Measurements from ENCODE around the gene FBXO24. TPM values are rescaled to one million over a fixed set of nuclear protein-coding genes. Genes with fewer than 3 reads are reported as not detected.

FBXO24 gene
- polyA plus RNA-seq, 6 donors from 2014 or later = 0.13 to 1.7 (median 0.89) TPM; not detected in 1

GRCh38 chr7:100613412-100614175, 27.5 kb downstream of the FBXO24 start:
- no peak for DNase-seq
- Mint-ChIP-seq H3K9me3 (no peaks in the 10 kb centered on the region), H3K4me3 (peak overlapping the region; percentile 47 to 100 (median 88)), H3K4me1 (peaks cover 14 to 27% (median 20%) of the 10 kb centered on the region in 3 donors), H3K27me3 (no peaks in the 10 kb centered on the region), H3K36me3 (no peaks in the 10 kb centered on the region), H3K27ac (peak overlapping the region in 3 of 6 donors; percentile 36 to 96 (median 63))
- ATAC-seq (ENCODE audit: low read depth in 2 of 2) = no peak

- ATAC-seq (ENCODE audit: low read depth in 2 of 2) = no peak
- peak overlapping the region in 1 of 8 donors; percentile 16 for H3K4me3 Mint-ChIP-seq
- no peaks in the 10 kb centered on the region for H3K9me3 Mint-ChIP-seq
- no peak for DNase-seq
- peaks cover 14 to 27% (median 20%) of the 10 kb centered on the region in 3 donors for H3K4me1 Mint-ChIP-seq
- H3K36me3 Mint-ChIP-seq = no peaks in the 10 kb centered on the region
- H3K27me3 Mint-ChIP-seq = no peaks in the 10 kb centered on the region
- H3K27ac Mint-ChIP-seq = no peak overlapping the region
Observed at GRCh38 chr7:100614308-100614861, 28.3 kb downstream of the FBXO24 start.

- no peaks in the 10 kb centered on the region for H3K9me3 Mint-ChIP-seq
- ATAC-seq (ENCODE audit: low read depth in 2 of 2) (no peak), DNase-seq (no peak)
- peaks cover 0 to under 1% (median 0%) of the 10 kb centered on the region in 3 donors for H3K4me1 Mint-ChIP-seq
- no peaks in the 10 kb centered on the region for H3K36me3 Mint-ChIP-seq
- no peaks in the 10 kb centered on the region for H3K27me3 Mint-ChIP-seq
- no peak overlapping the region for H3K4me3 Mint-ChIP-seq
- H3K27ac Mint-ChIP-seq = no peak overlapping the region
Observed at GRCh38 chr7:100620239-100620638, 34.1 kb downstream of the FBXO24 start.

GRCh38 chr7:100620804-100621203, 34.7 kb downstream of the FBXO24 start:
- Mint-ChIP-seq H3K27ac (peak overlapping the region in 1 of 6 donors; percentile 18), H3K4me1 (peaks cover 0 to 7% (median 2%) of the 10 kb centered on the region in 3 donors), H3K4me3 (no peak overlapping the region), H3K27me3 (no peaks in the 10 kb centered on the region), H3K9me3 (no peaks in the 10 kb centered on the region), H3K36me3 (no peaks in the 10 kb centered on the region)
- DNase-seq = no peak
- ATAC-seq (ENCODE audit: low read depth in 2 of 2) = no peak

GRCh38 chr7:100621554-100621953, 35.4 kb downstream of the FBXO24 start:
- ATAC-seq (ENCODE audit: low read depth in 2 of 2) (no peak), DNase-seq (no peak)
- H3K4me3 Mint-ChIP-seq = no peak overlapping the region
- no peaks in the 10 kb centered on the region for H3K27me3 Mint-ChIP-seq
- H3K4me1 Mint-ChIP-seq = peaks cover 0 to 14% (median 8%) of the 10 kb centered on the region in 3 donors
- no peaks in the 10 kb centered on the region for H3K9me3 Mint-ChIP-seq
- peak overlapping the region in 1 of 6 donors; percentile 73 for H3K27ac Mint-ChIP-seq
- H3K36me3 Mint-ChIP-seq = no peaks in the 10 kb centered on the region

- H3K27ac Mint-ChIP-seq = peak overlapping the region in 1 of 6 donors; percentile 16
Observed at GRCh38 chr7:100623951-100624824, 38.1 kb downstream of the FBXO24 start.

GRCh38 chr7:100626055-100626454, 39.9 kb downstream of the FBXO24 start:
- ATAC-seq (ENCODE audit: low read depth in 2 of 2) (no peak), DNase-seq (no peak)
- H3K4me1 Mint-ChIP-seq = peaks cover 0 to 25% (median 13%) of the 10 kb centered on the region in 3 donors
- peak overlapping the region in 1 of 6 donors; percentile 16 for H3K27ac Mint-ChIP-seq
- peak overlapping the region in 7 of 8 donors; percentile 76 to 86 (median 77) for H3K4me3 Mint-ChIP-seq
- no peaks in the 10 kb centered on the region for H3K36me3 Mint-ChIP-seq
- no peaks in the 10 kb centered on the region for H3K9me3 Mint-ChIP-seq
- no peaks in the 10 kb centered on the region for H3K27me3 Mint-ChIP-seq

More at GRCh38 chr7:100623951-100624824, 38.1 kb downstream of the FBXO24 start:
- Mint-ChIP-seq H3K9me3 (no peaks in the 10 kb centered on the region), H3K27me3 (no peaks in the 10 kb centered on the region), H3K4me1 (peaks cover 0 to 19% (median 8%) of the 10 kb centered on the region in 3 donors), H3K36me3 (no peaks in the 10 kb centered on the region), H3K4me3 (peak overlapping the region in 1 of 8 donors; percentile 15)
- DNase-seq (no peak), ATAC-seq (ENCODE audit: low read depth in 2 of 2) (no peak)

GRCh38 chr7:100626530-100627237, 40.6 kb downstream of the FBXO24 start:
- no peak overlapping the region for H3K27ac Mint-ChIP-seq
- no peaks in the 10 kb centered on the region for H3K27me3 Mint-ChIP-seq
- H3K4me3 Mint-ChIP-seq = peak overlapping the region in 7 of 8 donors; percentile 76 to 86 (median 77)
- no peaks in the 10 kb centered on the region for H3K9me3 Mint-ChIP-seq
- ATAC-seq (ENCODE audit: low read depth in 2 of 2) (peak; percentile 94 to 96), DNase-seq (peak; percentile 53)
- H3K4me1 Mint-ChIP-seq = peaks cover 0 to 25% (median 15%) of the 10 kb centered on the region in 3 donors
- H3K36me3 Mint-ChIP-seq = no peaks in the 10 kb centered on the region

- ATAC-seq (ENCODE audit: low read depth in 2 of 2) (no peak), DNase-seq (no peak)
- Mint-ChIP-seq H3K4me3 (peak overlapping the region in 5 of 8 donors; percentile 28 to 86 (median 65)), H3K27me3 (no peaks in the 10 kb centered on the region), H3K4me1 (peaks cover 3 to 25% (median 17%) of the 10 kb centered on the region in 3 donors), H3K36me3 (no peaks in the 10 kb centered on the region), H3K27ac (peak overlapping the region in 1 of 6 donors; percentile 39), H3K9me3 (no peaks in the 10 kb centered on the region)
Observed at GRCh38 chr7:100627238-100627549, 41.1 kb downstream of the FBXO24 start.

- H3K36me3 Mint-ChIP-seq = no peaks in the 10 kb centered on the region
- no peak overlapping the region for H3K27ac Mint-ChIP-seq
Observed at GRCh38 chr7:100629117-100629716, 43.1 kb downstream of the FBXO24 start.

GRCh38 chr7:100630066-100630465, 43.9 kb downstream of the FBXO24 start:
- Mint-ChIP-seq H3K36me3 (no peaks in the 10 kb centered on the region), H3K4me3 (peak overlapping the region in 1 of 8 donors; percentile 15), H3K27ac (peak overlapping the region in 2 of 6 donors; percentile 10 to 21)

More at GRCh38 chr7:100629117-100629716, 43.1 kb downstream of the FBXO24 start:
- H3K9me3 Mint-ChIP-seq = no peaks in the 10 kb centered on the region
- ATAC-seq (ENCODE audit: low read depth in 2 of 2) = no peak
- H3K4me1 Mint-ChIP-seq = peaks cover 20 to 33% (median 31%) of the 10 kb centered on the region in 3 donors
- no peak for DNase-seq
- no peaks in the 10 kb centered on the region for H3K27me3 Mint-ChIP-seq
- H3K4me3 Mint-ChIP-seq = peak overlapping the region in 1 of 8 donors; percentile 3

GRCh38 chr7:100632951-100633717, 47.0 kb downstream of the FBXO24 start:
- Mint-ChIP-seq H3K27ac (peak overlapping the region in 4 of 6 donors; percentile 26 to 90 (median 86)), H3K36me3 (no peaks in the 10 kb centered on the region), H3K4me3 (peak overlapping the region; percentile 72 to 94 (median 88)), H3K27me3 (no peaks in the 10 kb centered on the region), H3K4me1 (peaks cover 14 to 28% (median 21%) of the 10 kb centered on the region in 3 donors), H3K9me3 (no peaks in the 10 kb centered on the region)
- peak; percentile 42 for DNase-seq
- peak; percentile 61 to 66 for ATAC-seq (ENCODE audit: low read depth in 2 of 2)

More at GRCh38 chr7:100630066-100630465, 43.9 kb downstream of the FBXO24 start:
- ATAC-seq (ENCODE audit: low read depth in 2 of 2) (no peak), DNase-seq (no peak)
- H3K4me1 Mint-ChIP-seq = peaks cover 21 to 36% (median 33%) of the 10 kb centered on the region in 3 donors
- no peaks in the 10 kb centered on the region for H3K27me3 Mint-ChIP-seq
- H3K9me3 Mint-ChIP-seq = no peaks in the 10 kb centered on the region

Data from naive B cell (primary cell).